H1 (cell line): Measurements from ENCODE around the gene UTRN. TPM values are rescaled to one million over a fixed set of nuclear protein-coding genes. Genes with fewer than 3 reads are reported as not detected.

Experiments used
- CTCF ChIA-PET: fragments of 300-600 bp; sonication (Branson Sonifier 250); formaldehyde crosslinking; loops from one replicate; lab custom pipeline; 2021; ENCODE audit not compliant: partially characterized antibody; lab: Charles Lee
- POLR2A ChIA-PET: fragments of 300-600 bp; sonication (Branson Sonifier 250); formaldehyde crosslinking; loops from one replicate; lab custom pipeline; 2021; ENCODE audit warnings: inconsistent platforms; ENCODE audit not compliant: partially characterized antibody; lab: Charles Lee
- DNase-seq, 2 experiments: peaks; one replicate each; pipeline versions ENCODE4 v3.0.0 to v3.0.0-alpha.2; 2010 to 2022; ENCODE audit warnings: low spot score in 2 of 2, low read depth in 1 of 2, mixed read lengths in 1 of 2
- FAIRE-seq: peaks from 2 replicates; lab custom pipeline; 2011; peaks lifted over from hg19 to GRCh38; lab: Jason Lieb, UNC
- H2AFZ ChIP-seq: 2 replicates; pipeline ENCODE4 v1.8.1; 2012; ENCODE audit warnings: low read length, inconsistent platforms
- H2AK5ac ChIP-seq: 2 replicates; pipeline ENCODE4 v1.6.1; 2013; ENCODE audit warnings: low read depth, low read length
- H2BK120ac ChIP-seq: replicated peaks from 2 replicates; pipeline ENCODE3; 2013; ENCODE audit warnings: low read depth, low read length, inconsistent platforms
- H2BK12ac ChIP-seq: 2 replicates; pipeline ENCODE4 v1.6.1; 2013; ENCODE audit warnings: low read depth, low read length
- H2BK15ac ChIP-seq: 2 replicates; pipeline ENCODE4 v1.6.1; 2013; ENCODE audit warnings: low read length
- H2BK20ac ChIP-seq: 2 replicates; pipeline ENCODE4 v1.6.1; 2013; ENCODE audit warnings: low read length
- H2BK5ac ChIP-seq: 2 replicates; pipeline ENCODE4 v1.6.1; 2013; ENCODE audit warnings: low read depth, low read length
- H3K14ac ChIP-seq: 2 replicates; pipeline ENCODE4 v1.6.1; 2013; ENCODE audit warnings: inconsistent platforms; ENCODE audit not compliant: insufficient read length
- H3K18ac ChIP-seq: 2 replicates; pipeline ENCODE4 v1.6.1; 2013; ENCODE audit warnings: low read length; ENCODE audit errors: extremely low read depth
- H3K23ac ChIP-seq: 2 replicates; pipeline ENCODE4 v1.6.1; 2013; ENCODE audit warnings: inconsistent platforms; ENCODE audit not compliant: insufficient read length
- H3K23me2 ChIP-seq: 2 replicates; pipeline ENCODE4 v1.6.1; 2013; ENCODE audit warnings: low read depth, low read length
- H3K27ac ChIP-seq: 2 replicates; pipeline ENCODE4 v1.6.1; 2011; ENCODE audit warnings: low read depth, low read length, inconsistent platforms
- H3K27me3 ChIP-seq, 4 experiments: replicated peaks in 1 of 4; 1 replicate in 1 of 4; 2 replicates in 3 of 4; pipeline versions ENCODE4 v1.6.1 to v1.8.1; 2011 to 2013; ENCODE audit warnings: low read length in 3 of 4, mild to moderate bottlenecking in 3 of 4, inconsistent platforms in 2 of 4, mixed read lengths in 2 of 4, moderate library complexity in 1 of 4; ENCODE audit not compliant: control insufficient read depth in 3 of 4, insufficient read depth in 3 of 4; ENCODE audit errors: extremely low read depth in 1 of 4
- H3K36me3 ChIP-seq, 4 experiments: 2 replicates each; pipeline versions ENCODE4 v1.6.1 to v1.8.1; 2011 to 2013; ENCODE audit warnings: mild to moderate bottlenecking in 4 of 4, low read length in 3 of 4, moderate library complexity in 2 of 4, control low read depth in 1 of 4, inconsistent platforms in 1 of 4; ENCODE audit not compliant: insufficient read depth in 4 of 4, control insufficient read depth in 2 of 4
- H3K4ac ChIP-seq: replicated peaks from 2 replicates; pipeline ENCODE3; 2013; ENCODE audit warnings: low read length, low read depth, mixed read lengths, inconsistent platforms; ENCODE audit not compliant: insufficient read length
- H3K4me1 ChIP-seq, 4 experiments: replicated peaks in 1 of 4; 1 replicate in 1 of 4; 2 replicates in 3 of 4; pipeline versions ENCODE4 v1.6.1 to v1.8.1; 2011 to 2013; ENCODE audit warnings: low read length in 3 of 4, inconsistent platforms in 2 of 4, mixed read lengths in 1 of 4; ENCODE audit not compliant: insufficient read depth in 4 of 4, control insufficient read depth in 3 of 4
- H3K4me2 ChIP-seq, 2 experiments: 2 replicates each; pipeline versions ENCODE4 v1.6.1 to v1.8.1; 2011 to 2013; ENCODE audit warnings: low read depth in 2 of 2, low read length in 2 of 2, control low read depth in 1 of 2, inconsistent platforms in 1 of 2, mild to moderate bottlenecking in 1 of 2; ENCODE audit not compliant: insufficient read depth in 1 of 2
- H3K4me3 ChIP-seq, 4 experiments: fragments of 200-600, 300-600 bp in 1 of 4; sonication (generic), shearing (Covaris generic), sonication (Bioruptor Twin) in 1 of 4; 2 replicates each; pipeline versions ENCODE4 v1.5.1 to v1.8.1; 2011 to 2016; ENCODE audit warnings: low read length in 4 of 4, low read depth in 3 of 4, control low read depth in 2 of 4, inconsistent platforms in 2 of 4, mild to moderate bottlenecking in 2 of 4, mixed read lengths in 1 of 4, moderate library complexity in 1 of 4; ENCODE audit not compliant: insufficient read depth in 2 of 4; ENCODE audit errors: extremely low read depth in 1 of 4
- H3K56ac ChIP-seq: replicated peaks from 2 replicates; pipeline ENCODE3; 2013; ENCODE audit warnings: low read depth, mild to moderate bottlenecking, mixed read lengths, low read length, inconsistent platforms; ENCODE audit not compliant: insufficient read length
- H3K79me1 ChIP-seq: 2 replicates; pipeline ENCODE4 v1.6.1; 2013; ENCODE audit warnings: low read depth, low read length, control low read depth
- H3K79me2 ChIP-seq, 2 experiments: 2 replicates each; pipeline versions ENCODE4 v1.6.1 to v1.8.1; 2012 to 2013; ENCODE audit warnings: low read length in 2 of 2, mild to moderate bottlenecking in 2 of 2, inconsistent platforms in 1 of 2; ENCODE audit not compliant: insufficient read depth in 2 of 2, control insufficient read depth in 1 of 2
- H3K9ac ChIP-seq, 4 experiments: replicated peaks in 1 of 4; 1 replicate in 1 of 4; 2 replicates in 3 of 4; pipeline versions ENCODE4 v1.6.1 to v1.8.1; 2011 to 2013; ENCODE audit warnings: low read depth in 3 of 4, low read length in 3 of 4, control low read depth in 2 of 4, mild to moderate bottlenecking in 2 of 4, moderate library complexity in 2 of 4, inconsistent platforms in 1 of 4; ENCODE audit errors: extremely low read depth in 1 of 4
- H3K9me3 ChIP-seq, 2 experiments: 2 replicates each; pipeline versions ENCODE4 v1.6.1 to v1.8.1; 2012 to 2013; ENCODE audit warnings: mild to moderate bottlenecking in 2 of 2, moderate library complexity in 2 of 2, control low read depth in 1 of 2, inconsistent platforms in 1 of 2, low read depth in 1 of 2, low read length in 1 of 2, mixed read lengths in 1 of 2; ENCODE audit not compliant: insufficient read depth in 2 of 2
- H4K20me1 ChIP-seq, 2 experiments: replicated peaks in 1 of 2; 2 replicates each; pipeline versions ENCODE3 to v1.8.1; 2011 to 2013; ENCODE audit warnings: inconsistent platforms in 2 of 2, low read length in 2 of 2, mild to moderate bottlenecking in 1 of 2; ENCODE audit not compliant: insufficient read depth in 2 of 2, control insufficient read depth in 1 of 2
- H4K5ac ChIP-seq: 2 replicates; pipeline ENCODE4 v1.6.1; 2013; ENCODE audit warnings: low read length, low read depth, mixed read lengths, inconsistent platforms; ENCODE audit not compliant: insufficient read length
- H4K8ac ChIP-seq: 2 replicates; pipeline ENCODE4 v1.8.0; 2013; ENCODE audit warnings: mild to moderate bottlenecking, moderate library complexity, low read length, inconsistent platforms; ENCODE audit not compliant: insufficient read depth; ENCODE audit errors: extremely low read depth
- H4K91ac ChIP-seq: replicated peaks from 2 replicates; pipeline ENCODE3; 2013; ENCODE audit warnings: low read length, mixed read lengths, inconsistent platforms; ENCODE audit not compliant: insufficient read length
- ASH2L ChIP-seq: fragments of 200-600, 300-600 bp; sonication (generic); IDR thresholded peaks from one replicate; pipeline ENCODE4 v1.7.1; 2017; ENCODE audit warnings: low read length
- EP300 ChIP-seq, 2 experiments: IDR thresholded peaks; 1 replicate in 1 of 2; 2 replicates in 1 of 2; pipeline ENCODE4 v1.6.1; 2011 to 2012; ENCODE audit warnings: low read depth in 2 of 2, low read length in 2 of 2, mild to moderate bottlenecking in 2 of 2, borderline replicate concordance in 1 of 2, inconsistent platforms in 1 of 2, moderate library complexity in 1 of 2
- FOSL1 ChIP-seq: IDR thresholded peaks from 2 replicates; pipeline ENCODE4 v1.6.1; 2011; ENCODE audit warnings: mild to moderate bottlenecking, low read depth, low read length, moderate library complexity; ENCODE audit not compliant: insufficient read depth
- SIRT6 ChIP-seq: IDR thresholded peaks from one replicate; pipeline ENCODE4 v1.7.1; 2012; ENCODE audit warnings: low read length, inconsistent platforms
- SP1 ChIP-seq: IDR thresholded peaks from 2 replicates; pipeline ENCODE4 v1.6.1; 2011; ENCODE audit warnings: low read depth, low read length
- TAF7 ChIP-seq: optimal IDR thresholded peaks from 2 replicates; pipeline ENCODE3; 2011; ENCODE audit warnings: low read depth, mild to moderate bottlenecking, inconsistent platforms, low read length, moderate library complexity, borderline replicate concordance
- TCF12 ChIP-seq: IDR thresholded peaks from 2 replicates; pipeline ENCODE4 v1.6.1; 2011; ENCODE audit warnings: low read depth, mild to moderate bottlenecking, low read length
- TEAD4 ChIP-seq: IDR thresholded peaks from 2 replicates; pipeline ENCODE4 v1.6.1; 2012; ENCODE audit warnings: low read depth, low read length, inconsistent platforms, mixed read lengths
- WGBS, 2 experiments: shearing (Covaris generic) in 1 of 2; methylation state at CpG; one replicate each; pipeline versions ENCODE4 v1.1.6 to v1.1.7; 2013 to 2015; ENCODE audit warnings: low lambda C conversion rate in 2 of 2, mixed read lengths in 2 of 2, inconsistent platforms in 1 of 2, low coverage in 1 of 2, missing lambda C conversion rate in 1 of 2; ENCODE audit not compliant: insufficient replicate concordance in 2 of 2, insufficient coverage in 1 of 2, insufficient read length in 1 of 2; ENCODE audit errors: extremely low coverage in 1 of 2, missing lambda C conversion rate in 1 of 2; 5-methylcytosine and 5-hydroxymethylcytosine counted together
- polyA plus RNA-seq, 7 experiments: library from polyadenylated mRNA; depleted of rRNA in 3 of 7; stranded (reverse) in 5 of 7; unstranded in 2 of 7; fragments of >200 nt in 5 of 7; fragments of 200-250 nt in 2 of 7; gene quantifications; 1 replicate in 5 of 7; 2 replicates in 1 of 7; 4 replicates in 1 of 7; pipeline versions ENCODE4 v1.2.1 to v1.2.3, GENCODE V29; 2011 to 2013; ENCODE audit warnings: missing spikeins in 2 of 7, mixed read lengths in 2 of 7
- total RNA-seq: library from RNA; stranded (reverse); fragmentation: NEBNext Ultra II Directional; extraction: Animal tissue kit (Norgen Biotek cat#: 25700); gene quantifications from 2 replicates; pipeline ENCODE4 v1.2.1, GENCODE V29; 2021
- TF ChIP-seq, protein P1 (sequence below): IDR thresholded peaks from 2 replicates; pipeline ENCODE4 v1.6.1; 2012; ENCODE audit warnings: inconsistent platforms

UTRN gene
- total and polyA plus RNA-seq, 2 of the 8 experiments (the other 6 are each of a cell fraction or from before 2014, with no cell fraction given) = 25.0 to 112 TPM

GRCh38 chr6:144250276-144250675 is 34.9 kb upstream of the UTRN start:
- 71% methylated on average over 3 of the region's 3 CpGs; no CpG with 5 or more reads in 1 of the 2 experiments for WGBS, 2 experiments
- H4K5ac ChIP-seq = no peak overlapping the region
- H3K4ac ChIP-seq = no peak overlapping the region
- DNase-seq (no peak), FAIRE-seq (no peak)
- no peaks in the 10 kb centered on the region; a peak in 1 of 7 replicates for H3K27me3 ChIP-seq
- no peak overlapping the region for H3K4me3 ChIP-seq
- H3K9me3 ChIP-seq = no peaks in the 10 kb centered on the region
- H3K56ac ChIP-seq = no peak overlapping the region
- H4K91ac ChIP-seq = no peak overlapping the region
- H3K4me1 ChIP-seq = no peaks in the 10 kb centered on the region
- H3K9ac ChIP-seq = no peak overlapping the region
- no peak overlapping the region for H3K14ac ChIP-seq
- no peaks in the 10 kb centered on the region for H3K23me2 ChIP-seq
- ChIA-PET POLR2A (interaction anchor here (0.9 to 1.4 kb wide), 2 partner anchors 15 kb away, joined by 3 to 4 read pairs; no protein-coding TSS in a partner anchor), CTCF (interaction anchor here (0.6 to 1.0 kb wide), 2 partner anchors 161 to 232 kb away, joined by 3 to 4 read pairs; no protein-coding TSS in a partner anchor)
- H2AFZ ChIP-seq = no peak overlapping the region
- H2BK12ac ChIP-seq = no peak overlapping the region
- H2AK5ac ChIP-seq = no peak overlapping the region
- no peak for TF ChIP-seq EP300 (IDR thresholded peaks at IDR 0.05; ENCODE audit: borderline replicate concordance in 1 of 2, low read depth in 2 of 2, low read length in 2 of 2)
- TF ChIP-seq TCF12 = no peak
- TF ChIP-seq ASH2L = no peak
- no peak for TF ChIP-seq SP1
- TF ChIP-seq FOSL1 = no peak
- TF ChIP-seq SIRT6 = no peak
- TF ChIP-seq, protein P1, sequence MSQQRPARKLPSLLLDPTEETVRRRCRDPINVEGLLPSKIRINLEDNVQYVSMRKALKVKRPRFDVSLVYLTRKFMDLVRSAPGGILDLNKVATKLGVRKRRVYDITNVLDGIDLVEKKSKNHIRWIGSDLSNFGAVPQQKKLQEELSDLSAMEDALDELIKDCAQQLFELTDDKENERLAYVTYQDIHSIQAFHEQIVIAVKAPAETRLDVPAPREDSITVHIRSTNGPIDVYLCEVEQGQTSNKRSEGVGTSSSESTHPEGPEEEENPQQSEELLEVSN = no peak
- TF ChIP-seq TAF7 = no peak
- no peak for TF ChIP-seq TEAD4
- no peaks in the 10 kb centered on the region for H3K79me2 ChIP-seq
- H4K20me1 ChIP-seq = no peaks in the 10 kb centered on the region
- H3K18ac ChIP-seq = no peak overlapping the region
- no peak overlapping the region for H2BK20ac ChIP-seq
- no peak overlapping the region for H3K4me2 ChIP-seq
- H3K23ac ChIP-seq = no peak overlapping the region
- H4K8ac ChIP-seq = no peak overlapping the region
- no peaks in the 10 kb centered on the region for H3K79me1 ChIP-seq
- H3K36me3 ChIP-seq = no peaks in the 10 kb centered on the region
- H2BK120ac ChIP-seq = no peak overlapping the region
- no peak overlapping the region for H2BK15ac ChIP-seq
- no peak overlapping the region for H3K27ac ChIP-seq
- no peak overlapping the region for H2BK5ac ChIP-seq
